Activated CD8-positive, alpha-beta T cell treated with anti-CD3 and anti-CD28 coated beads for 36 hours (primary cell): ENCODE measurements around the gene LRR1. TPM values are rescaled to one million over a fixed set of nuclear protein-coding genes. Genes with fewer than 3 reads are reported as not detected.

Experiments
- ATAC-seq: fragments of 200-7000 bp; cut with Tn5 transposase; one replicate; pipeline ENCODE4 v1.10.0; 2021; ENCODE audit warnings: mild to moderate bottlenecking, moderate library complexity
- CTCF ChIA-PET: fragments of 350-600 bp; sonication (Branson Sonifier 250); formaldehyde crosslinking; loops from one replicate; lab custom pipeline; 2021; ENCODE audit warnings: antibody characterized with exemption; lab: Charles Lee
- POLR2A ChIA-PET: fragments of 350-600 bp; sonication (Branson Sonifier 250); formaldehyde crosslinking; loops from one replicate; lab custom pipeline; 2021; ENCODE audit warnings: antibody characterized with exemption; lab: Charles Lee
- DNase-seq: peaks from one replicate; pipeline ENCODE4 v3.0.0-alpha.2; 2020
- H3K27ac Mint-ChIP-seq: one replicate; pipeline ENCODE4 v1.8.0; 2021; ENCODE audit warnings: mild to moderate bottlenecking, mixed read lengths
- H3K27me3 Mint-ChIP-seq: one replicate; pipeline ENCODE4 v1.8.0; 2021; ENCODE audit warnings: mixed read lengths
- H3K36me3 Mint-ChIP-seq: one replicate; pipeline ENCODE4 v1.8.0; 2021; ENCODE audit warnings: low read depth, mixed read lengths
- H3K4me1 Mint-ChIP-seq: one replicate; pipeline ENCODE4 v1.8.0; 2021; ENCODE audit warnings: low read depth, mixed read lengths
- H3K4me3 Mint-ChIP-seq: one replicate; pipeline ENCODE4 v1.8.0; 2021; ENCODE audit warnings: mild to moderate bottlenecking, moderate library complexity, mixed read lengths
- H3K9me3 Mint-ChIP-seq: one replicate; pipeline ENCODE4 v1.8.0; 2021; ENCODE audit warnings: mixed read lengths
- CTCF ChIP-seq: fragments of 200-600 bp; IDR thresholded peaks from one replicate; pipeline ENCODE4 v1.8.0; 2022; ENCODE audit warnings: antibody characterized with exemption, mild to moderate bottlenecking
- intact Hi-C: fragments of 100-400 bp; cut with micrococcal nuclease; formaldehyde crosslinking; loops from one replicate; pipeline ENCODE4 v1.10.0; 2022
- total RNA-seq, 2 experiments: library from RNA; stranded (reverse); gene quantifications; one replicate each; pipeline ENCODE4 v1.2.3, GENCODE V29; 2021

LRR1 gene
- total RNA-seq, 2 experiments from 2014 or later: 44.3 to 46.4 TPM

GRCh38 chr14:49585803-49586672 lies 12.7 kb upstream of the LRR1 start, which contains the start of gene RPS29:
RPS29 (minus strand) TSS chr14:49586380; CDS start chr14:49586346, 34 bp downstream.
- no peak for TF ChIP-seq CTCF
- POLR2A ChIA-PET: interaction anchor here (0.5 to 5.8 kb wide), 22 partner anchors 9 to 853 kb away, joined by 3 to 110 read pairs (median 3); partner anchors contain the start of genes ARF6, DNAAF2, KLHDC2 and LRR1
- H3K9me3 Mint-ChIP-seq: no peaks in the 10 kb centered on the region

GRCh38 chr14:49586673-49587460 lies 11.9 kb upstream of the LRR1 start:
- POLR2A ChIA-PET: interaction anchor here (0.5 to 5.8 kb wide), 17 partner anchors 10 to 499 kb away, joined by 3 to 110 read pairs (median 3); partner anchors contain the start of genes KLHDC2, LRR1, MGAT2 and RPL36AL
- Mint-ChIP-seq H3K4me1 (peaks cover 33% of the 10 kb centered on the region), H3K36me3 (peaks cover 46% of the 10 kb centered on the region), H3K27me3 (peaks cover 2% of the 10 kb centered on the region), H3K9me3 (no peaks in the 10 kb centered on the region), H3K4me3 (peak overlapping the region; percentile 91), H3K27ac (peak overlapping the region; percentile 96)
- ATAC-seq: peak; percentile 45
- intact Hi-C loops: no loop called here
- peak; percentile 87 for DNase-seq
- CTCF ChIA-PET: interaction anchor here (0.6 to 4.5 kb wide), 18 partner anchors 8 to 181 kb away, joined by 3 to 27 read pairs (median 4); partner anchors contain the start of genes DNAAF2, KLHDC2, LRR1 and MGAT2
- TF ChIP-seq CTCF: peak; percentile 99

More at GRCh38 chr14:49585803-49586672, 12.7 kb upstream of the LRR1 start, which contains the start of gene RPS29:
- Mint-ChIP-seq H3K36me3 (peaks cover 54% of the 10 kb centered on the region), H3K4me3 (peak within 1 kb of the TSS; percentile 91), H3K27ac (peak within 1 kb of the TSS; percentile 96), H3K4me1 (peaks cover 41% of the 10 kb centered on the region), H3K27me3 (peaks cover 2% of the 10 kb centered on the region)
- CTCF ChIA-PET: interaction anchor here (1.0 to 4.5 kb wide), 14 partner anchors 8 to 182 kb away, joined by 3 to 27 read pairs (median 4); partner anchors contain the start of genes DNAAF2, KLHDC2, LRR1 and MGAT2
- ATAC-seq: peak; percentile 82
- intact Hi-C loops: no loop called here
- DNase-seq: peak; percentile 99

GRCh38 chr14:49589387-49589786 lies 9.4 kb upstream of the LRR1 start:
- Mint-ChIP-seq H3K36me3 (peaks cover 21% of the 10 kb centered on the region), H3K27ac (no peak overlapping the region), H3K9me3 (no peaks in the 10 kb centered on the region), H3K4me1 (peaks cover 11% of the 10 kb centered on the region), H3K27me3 (peaks cover 2% of the 10 kb centered on the region), H3K4me3 (no peak overlapping the region)
- DNase-seq: no peak
- TF ChIP-seq CTCF: no peak
- intact Hi-C loops: no loop called here
- ChIA-PET CTCF (no interaction called here), POLR2A (no interaction called here)
- no peak for ATAC-seq

- no peak overlapping the region for H3K4me3 Mint-ChIP-seq
Measured at GRCh38 chr14:49593016-49593415, 5.7 kb upstream of the LRR1 start.

More at GRCh38 chr14:49593016-49593415, 5.7 kb upstream of the LRR1 start:
- CTCF ChIA-PET: no interaction called here
- ATAC-seq: no peak
- H3K9me3 Mint-ChIP-seq: no peaks in the 10 kb centered on the region
- TF ChIP-seq CTCF: no peak
- H3K36me3 Mint-ChIP-seq: no peaks in the 10 kb centered on the region
- H3K27ac Mint-ChIP-seq: no peak overlapping the region
- intact Hi-C loops: no loop called here
- POLR2A ChIA-PET: interaction anchor here (6.9 kb wide), 1 partner anchor 8 kb away, joined by 110 read pairs; the partner anchor contains the start of gene RPS29
- DNase-seq: no peak
- H3K27me3 Mint-ChIP-seq: no peaks in the 10 kb centered on the region
- peaks cover 11% of the 10 kb centered on the region for H3K4me1 Mint-ChIP-seq
